Measurements from ENCODE around the gene DEXI. TPM values are rescaled to one million over a fixed set of nuclear protein-coding genes. Genes with fewer than 3 reads are reported as not detected.

Gene DEXI
- total and polyA plus RNA-seq, 2 experiments from 2014 or later = 42.1 to 101 TPM

GRCh38 chr16:10978871-10979446 lies 36.7 kb upstream of the DEXI start:
- in situ Hi-C loops (cut with MboI) = no loop called here
- DNase-seq = no peak
- WGBS, 2 experiments (ENCODE audit: low coverage in 1 of 2, low lambda C conversion rate in 2 of 2, missing lambda C conversion rate in 2 of 2) = 96 to 97% methylated on average over 14 of the region's 14 CpGs
- no peaks in the 10 kb centered on the region for H3K79me2 ChIP-seq (ENCODE audit: insufficient read depth)
- TF ChIP-seq EZH2phosphoT487 (IDR thresholded peaks at IDR 0.05; ENCODE audit: insufficient read depth, low read depth) (no peak), EZH2 (IDR thresholded peaks at IDR 0.05; ENCODE audit: insufficient read depth, poor library complexity, severe bottlenecking) (no peak)
- no peak overlapping the region for H3K4me2 ChIP-seq (ENCODE audit: unreplicated experiment)
- H3K4me3 ChIP-seq = no peak overlapping the region
- H3K27me3 ChIP-seq (replicated peaks; ENCODE audit: insufficient read depth) = no peaks in the 10 kb centered on the region
- no peaks in the 10 kb centered on the region for H3K36me3 ChIP-seq (ENCODE audit: low read depth)
- no peaks in the 10 kb centered on the region for H3K4me1 ChIP-seq (ENCODE audit: insufficient read depth)
- no peaks in the 10 kb centered on the region for H3F3A ChIP-seq (ENCODE audit: insufficient read depth)
- H3K9me2 ChIP-seq (ENCODE audit: insufficient read depth) = no peaks in the 10 kb centered on the region
- no peak overlapping the region for H3K9ac ChIP-seq
- no peak overlapping the region for H3K27ac ChIP-seq
- no peaks in the 10 kb centered on the region for H4K20me1 ChIP-seq (ENCODE audit: insufficient read depth)
- H2AFZ ChIP-seq = no peak overlapping the region
- H3K9me3 ChIP-seq (ENCODE audit: low read depth) = no peaks in the 10 kb centered on the region

- Histone ChIP-seq H3K9me2 (ENCODE audit: insufficient read depth) (no peaks in the 10 kb centered on the region), H3K36me3 (ENCODE audit: low read depth) (no peaks in the 10 kb centered on the region)
- WGBS, 2 experiments (ENCODE audit: low coverage in 1 of 2, low lambda C conversion rate in 2 of 2, missing lambda C conversion rate in 2 of 2) = 90 to 91% methylated on average over 6 of the region's 6 CpGs
Observed at GRCh38 chr16:10978124-10978523, 35.9 kb upstream of the DEXI start.

GRCh38 chr16:10976634-10977033 lies 34.4 kb upstream of the DEXI start:
- no peak overlapping the region for H3K27ac ChIP-seq
- 60 to 66% methylated on average over 3 of the region's 3 CpGs for WGBS, 2 experiments (ENCODE audit: low coverage in 1 of 2, low lambda C conversion rate in 2 of 2, missing lambda C conversion rate in 2 of 2)
- TF ChIP-seq EZH2phosphoT487 (IDR thresholded peaks at IDR 0.05; ENCODE audit: insufficient read depth, low read depth) (no peak), EZH2 (IDR thresholded peaks at IDR 0.05; ENCODE audit: insufficient read depth, poor library complexity, severe bottlenecking) (no peak)
- H3K27me3 ChIP-seq (replicated peaks; ENCODE audit: insufficient read depth) = no peaks in the 10 kb centered on the region
- H3K79me2 ChIP-seq (ENCODE audit: insufficient read depth) = no peaks in the 10 kb centered on the region
- DNase-seq = no peak
- no peak overlapping the region for H3K4me3 ChIP-seq
- no peak overlapping the region for H3K4me2 ChIP-seq (ENCODE audit: unreplicated experiment)
- no peaks in the 10 kb centered on the region for H3F3A ChIP-seq (ENCODE audit: insufficient read depth)
- H3K9me3 ChIP-seq (ENCODE audit: low read depth) = no peaks in the 10 kb centered on the region
- H3K36me3 ChIP-seq (ENCODE audit: low read depth) = no peaks in the 10 kb centered on the region; the same call in 1 of the 2 replicates
- H3K9me2 ChIP-seq (ENCODE audit: insufficient read depth) = no peaks in the 10 kb centered on the region
- in situ Hi-C loops (cut with MboI) = no loop called here
- H3K4me1 ChIP-seq (ENCODE audit: insufficient read depth) = peaks cover 4% of the 10 kb centered on the region; the same call in 1 of the 2 replicates
- H3K9ac ChIP-seq = no peak overlapping the region
- no peak overlapping the region for H2AFZ ChIP-seq
- no peaks in the 10 kb centered on the region for H4K20me1 ChIP-seq (ENCODE audit: insufficient read depth)

More at GRCh38 chr16:10978124-10978523, 35.9 kb upstream of the DEXI start:
- Histone ChIP-seq H4K20me1 (ENCODE audit: insufficient read depth) (no peaks in the 10 kb centered on the region), H3K9ac (no peak overlapping the region), H3K27ac (no peak overlapping the region), H3K79me2 (ENCODE audit: insufficient read depth) (no peaks in the 10 kb centered on the region), H3K4me3 (no peak overlapping the region), H3K9me3 (ENCODE audit: low read depth) (no peaks in the 10 kb centered on the region), H3K4me1 (ENCODE audit: insufficient read depth) (no peaks in the 10 kb centered on the region), H3F3A (ENCODE audit: insufficient read depth) (no peaks in the 10 kb centered on the region), H3K4me2 (ENCODE audit: unreplicated experiment) (no peak overlapping the region), H3K27me3 (replicated peaks; ENCODE audit: insufficient read depth) (no peaks in the 10 kb centered on the region), H2AFZ (no peak overlapping the region)
- DNase-seq = no peak
- TF ChIP-seq EZH2 (IDR thresholded peaks at IDR 0.05; ENCODE audit: insufficient read depth, poor library complexity, severe bottlenecking) (no peak), EZH2phosphoT487 (IDR thresholded peaks at IDR 0.05; ENCODE audit: insufficient read depth, low read depth) (no peak)
- in situ Hi-C loops (cut with MboI) = no loop called here

GRCh38 chr16:10972819-10973464 lies 30.7 kb upstream of the DEXI start:
- peaks cover 11% of the 10 kb centered on the region for H3K36me3 ChIP-seq (ENCODE audit: low read depth)
- in situ Hi-C loops (cut with MboI) = loop anchor here (25.0 kb wide), 1 partner anchor 714 kb away; no protein-coding TSS in a partner anchor
- H3K4me3 ChIP-seq = no peak overlapping the region
- H4K20me1 ChIP-seq (ENCODE audit: insufficient read depth) = no peaks in the 10 kb centered on the region
- H3K9me3 ChIP-seq (ENCODE audit: low read depth) = no peaks in the 10 kb centered on the region
- 95 to 97% methylated on average over 12 of the region's 12 CpGs for WGBS, 2 experiments (ENCODE audit: low coverage in 1 of 2, low lambda C conversion rate in 2 of 2, missing lambda C conversion rate in 2 of 2)
- no peaks in the 10 kb centered on the region for H3K79me2 ChIP-seq (ENCODE audit: insufficient read depth)
- no peaks in the 10 kb centered on the region for H3K27me3 ChIP-seq (replicated peaks; ENCODE audit: insufficient read depth)
- no peak overlapping the region for H3K4me2 ChIP-seq (ENCODE audit: unreplicated experiment)
- no peak overlapping the region for H3K9ac ChIP-seq
- no peak for DNase-seq
- peaks cover 5% of the 10 kb centered on the region; the same call in 1 of the 2 replicates for H3K4me1 ChIP-seq (ENCODE audit: insufficient read depth)
- no peak overlapping the region for H3K27ac ChIP-seq
- H3K9me2 ChIP-seq (ENCODE audit: insufficient read depth) = no peaks in the 10 kb centered on the region
- H3F3A ChIP-seq (ENCODE audit: insufficient read depth) = no peaks in the 10 kb centered on the region
- H2AFZ ChIP-seq = no peak overlapping the region
- no peak for TF ChIP-seq EZH2phosphoT487 (IDR thresholded peaks at IDR 0.05; ENCODE audit: insufficient read depth, low read depth)
- no peak for TF ChIP-seq EZH2 (IDR thresholded peaks at IDR 0.05; ENCODE audit: insufficient read depth, poor library complexity, severe bottlenecking)

Measured in GM23248 (cell line).